ENCODE results near the gene SNX5. TPM values are rescaled to one million over a fixed set of nuclear protein-coding genes. Genes with fewer than 3 reads are reported as not detected.

SNX5 gene
- total and polyA plus RNA-seq, 2 of the 8 experiments (the other 6 are each of a cell fraction or from before 2014, with no cell fraction given) = 155 to 194 TPM

DNA sequence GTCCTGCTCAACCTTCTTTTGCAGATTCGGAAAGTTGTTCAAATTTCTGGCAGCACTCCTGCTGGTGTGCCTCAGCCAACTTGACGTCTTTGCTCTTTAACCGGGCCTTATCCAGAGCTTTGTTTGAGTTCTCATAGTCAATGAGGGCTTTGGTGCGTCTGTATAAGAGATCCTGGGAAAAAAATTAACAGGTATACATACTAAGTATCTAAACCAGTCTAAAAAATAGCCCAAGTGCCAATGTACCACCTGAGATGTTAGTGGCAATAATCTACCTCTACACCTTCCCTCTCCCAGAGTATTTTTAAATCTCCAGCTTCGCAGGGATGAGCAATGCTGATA is 21.1 kb downstream of the SNX5 start:
- no peak overlapping the region for H3K18ac ChIP-seq (ENCODE audit: extremely low read depth, low read length)
- FAIRE-seq (no peak), DNase-seq (ENCODE audit: low read depth in 1 of 2, low spot score in 2 of 2) (no peak)
- no peak overlapping the region for H3K56ac ChIP-seq (replicated peaks; ENCODE audit: insufficient read length, low read depth, low read length)
- no peak overlapping the region for H4K8ac ChIP-seq (ENCODE audit: extremely low read depth, insufficient read depth, low read length)
- no peak overlapping the region for H3K9ac ChIP-seq (replicated peaks in 1 of 4; ENCODE audit: extremely low read depth in 1 of 4, low read depth in 3 of 4, low read length in 3 of 4)
- H2BK15ac ChIP-seq (ENCODE audit: low read length) = no peak overlapping the region
- no peak overlapping the region for H2BK120ac ChIP-seq (replicated peaks; ENCODE audit: low read depth, low read length)
- H4K5ac ChIP-seq (ENCODE audit: insufficient read length, low read depth, low read length) = no peak overlapping the region
- no peak overlapping the region for H4K91ac ChIP-seq (replicated peaks; ENCODE audit: insufficient read length, low read length)
- no peaks in the 10 kb centered on the region for H3K23me2 ChIP-seq (ENCODE audit: low read depth, low read length)
- H3K4ac ChIP-seq (replicated peaks; ENCODE audit: insufficient read length, low read depth, low read length) = no peak overlapping the region
- POLR2A ChIA-PET (ENCODE audit: partially characterized antibody) = interaction anchor here (0.9 to 7.3 kb wide), 7 partner anchors 8 to 295 kb away, joined by 3 to 65 read pairs (median 5); partner anchors contain the start of genes MGME1 and SNX5
- H4K20me1 ChIP-seq (replicated peaks in 1 of 2; ENCODE audit: control insufficient read depth in 1 of 2, insufficient read depth in 2 of 2, low read length in 2 of 2) = peaks cover 4 to 28% of the 10 kb centered on the region in 2 experiments
- H3K14ac ChIP-seq (ENCODE audit: insufficient read length) = no peak overlapping the region
- peaks cover under 1% of the 10 kb centered on the region for H3K79me1 ChIP-seq (ENCODE audit: low read depth, low read length)
- no peak overlapping the region for H3K4me2 ChIP-seq (ENCODE audit: insufficient read depth in 1 of 2, low read depth in 2 of 2, low read length in 2 of 2)
- WGBS, 2 experiments (ENCODE audit: extremely low coverage in 1 of 2, insufficient coverage in 1 of 2, insufficient read length in 1 of 2, insufficient replicate concordance in 2 of 2, low coverage in 1 of 2, low lambda C conversion rate in 2 of 2, missing lambda C conversion rate in 1 of 2) = 94% methylated on average over 5 of the region's 5 CpGs; no CpG with 5 or more reads in 1 of the 2 experiments
- peaks cover 60 to 99% (median 95%) of the 10 kb centered on the region in 4 experiments for H3K36me3 ChIP-seq (ENCODE audit: control insufficient read depth in 2 of 4, insufficient read depth in 4 of 4, low read length in 3 of 4)
- H2BK20ac ChIP-seq (ENCODE audit: low read length) = no peak overlapping the region
- H2AFZ ChIP-seq (ENCODE audit: low read length) = no peak overlapping the region
- no peak overlapping the region for H3K23ac ChIP-seq (ENCODE audit: insufficient read length)
- H2BK12ac ChIP-seq (ENCODE audit: low read depth, low read length) = no peak overlapping the region
- CTCF ChIA-PET (ENCODE audit: partially characterized antibody) = interaction anchor here (1.0 to 4.5 kb wide), 5 partner anchors 9 to 368 kb away, joined by 3 to 25 read pairs (median 3); no protein-coding TSS in a partner anchor
- no peak overlapping the region for H3K4me3 ChIP-seq (ENCODE audit: extremely low read depth in 1 of 4, insufficient read depth in 2 of 4, low read depth in 3 of 4, low read length in 4 of 4)
- H2AK5ac ChIP-seq (ENCODE audit: low read depth, low read length) = no peak overlapping the region
- no peak overlapping the region for H3K27ac ChIP-seq (ENCODE audit: low read depth, low read length)
- H3K4me1 ChIP-seq (replicated peaks in 1 of 4; ENCODE audit: control insufficient read depth in 3 of 4, insufficient read depth in 4 of 4, low read length in 3 of 4) = no peaks in the 10 kb centered on the region
- no peaks in the 10 kb centered on the region for H3K27me3 ChIP-seq (replicated peaks in 1 of 4; ENCODE audit: control insufficient read depth in 3 of 4, extremely low read depth in 1 of 4, insufficient read depth in 3 of 4, low read length in 3 of 4)
- H3K79me2 ChIP-seq (ENCODE audit: control insufficient read depth in 1 of 2, insufficient read depth in 2 of 2, low read length in 2 of 2) = peaks cover under 1 to 63% of the 10 kb centered on the region in 2 experiments; a peak in 3 of 4 replicates
- H2BK5ac ChIP-seq (ENCODE audit: low read depth, low read length) = no peak overlapping the region
- H3K9me3 ChIP-seq (ENCODE audit: insufficient read depth in 2 of 2, low read depth in 1 of 2, low read length in 1 of 2) = no peaks in the 10 kb centered on the region
- TF ChIP-seq KDM5A (IDR thresholded peaks at IDR 0.05; ENCODE audit: low read length) = no peak
- no peak for TF ChIP-seq RAD21 (IDR thresholded peaks at IDR 0.05 in 1 of 2, conservative IDR thresholded peaks at IDR 0.05 in 1 of 2; ENCODE audit: low read depth in 2 of 2, low read length in 2 of 2)
- no peak for TF ChIP-seq HDAC2 (IDR thresholded peaks at IDR 0.05; ENCODE audit: borderline replicate concordance in 1 of 2, low read depth in 2 of 2, low read length in 2 of 2)
- TF ChIP-seq SIRT6 (IDR thresholded peaks at IDR 0.05; ENCODE audit: low read length) = no peak
- TF ChIP-seq SIN3A (conservative IDR thresholded peaks at IDR 0.05 in 1 of 2, IDR thresholded peaks at IDR 0.05 in 1 of 2; ENCODE audit: low read depth in 1 of 2, low read length in 2 of 2) = no peak
- no peak for TF ChIP-seq BRCA1 (IDR thresholded peaks at IDR 0.05; ENCODE audit: low read depth, low read length)
- no peak for TF ChIP-seq PHF8 (conservative IDR thresholded peaks at IDR 0.05; ENCODE audit: low read depth, low read length)
